ENCODE data around the gene CLPSL1.

- TF ChIP-seq CTCF (IDR thresholded peaks at IDR 0.05; ENCODE audit: borderline replicate concordance, extremely low read depth, low read length, poor library complexity, severe bottlenecking) (no peak), EZH2 (IDR thresholded peaks at IDR 0.05; ENCODE audit: borderline replicate concordance, low read depth, low read length, severe bottlenecking) (no peak)
Measured at GRCh38 chr6:35759426-35759825, 21.4 kb upstream of the CLPSL1 start.
